Activated CD4-positive, alpha-beta T cell treated with anti-CD3 and anti-CD28 coated beads for 24 hours (primary cell): ENCODE data around the gene IL22.

Experiments
- DNase-seq, 2 donors: peaks; one replicate each; pipeline ENCODE4 v3.0.0-alpha.2; 2020; ENCODE audit warnings: low read depth in 2 of 2

The IL22 gene

DNA sequence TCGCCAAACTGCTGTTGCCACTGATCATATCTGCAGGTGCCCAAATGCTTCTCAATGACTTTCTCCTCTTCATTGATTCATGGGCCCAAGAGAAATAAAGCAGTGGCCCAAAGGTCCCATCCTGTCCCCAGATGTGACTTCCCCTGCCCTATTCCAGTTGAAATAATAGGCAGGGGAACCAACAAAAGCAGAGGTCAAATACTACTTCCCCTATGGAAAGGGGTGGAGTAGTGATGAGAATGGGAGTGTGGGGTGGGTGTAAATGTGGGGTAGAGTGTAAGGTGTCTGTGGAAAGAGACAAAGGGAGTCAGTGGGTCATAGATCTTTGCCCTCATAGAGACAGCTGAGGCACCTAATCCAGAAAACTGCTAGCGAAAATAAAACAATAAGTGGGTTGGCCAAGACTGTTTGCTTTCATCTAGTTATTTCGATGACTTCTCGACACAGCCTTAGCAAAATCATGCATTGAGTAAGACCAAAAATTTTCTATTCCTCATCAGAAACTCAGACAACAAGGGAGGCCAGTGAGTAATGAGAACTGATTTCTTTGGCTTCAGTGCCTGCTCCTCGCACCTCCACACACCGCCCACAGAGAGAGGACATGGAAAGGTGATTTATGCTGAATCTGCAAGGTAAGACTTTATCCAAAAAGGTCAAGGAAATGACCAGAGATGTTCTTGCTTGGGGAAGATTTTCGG, 10.9 kb upstream of the IL22 start:
- no peak for DNase-seq

DNA sequence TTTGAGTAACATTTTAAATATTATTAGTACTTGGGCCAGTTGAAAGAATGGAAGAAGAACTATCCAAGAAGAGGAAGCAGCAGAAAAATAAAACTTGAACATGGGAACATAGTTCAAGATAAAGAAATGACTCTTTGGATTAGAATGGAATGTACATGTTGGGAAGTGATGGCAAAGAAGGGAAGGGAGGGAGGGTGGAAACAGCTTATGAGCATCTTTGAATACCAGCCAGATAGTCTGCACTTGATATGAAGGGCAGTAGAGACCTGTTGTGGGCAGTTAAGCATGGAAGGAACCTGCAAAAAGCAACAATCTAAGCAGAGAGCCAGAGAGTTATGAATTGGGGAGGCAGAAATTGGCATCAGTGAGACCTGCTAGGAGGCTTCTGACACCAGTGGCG, 10.0 kb upstream of the IL22 start:
- DNase-seq = no peak

DNA sequence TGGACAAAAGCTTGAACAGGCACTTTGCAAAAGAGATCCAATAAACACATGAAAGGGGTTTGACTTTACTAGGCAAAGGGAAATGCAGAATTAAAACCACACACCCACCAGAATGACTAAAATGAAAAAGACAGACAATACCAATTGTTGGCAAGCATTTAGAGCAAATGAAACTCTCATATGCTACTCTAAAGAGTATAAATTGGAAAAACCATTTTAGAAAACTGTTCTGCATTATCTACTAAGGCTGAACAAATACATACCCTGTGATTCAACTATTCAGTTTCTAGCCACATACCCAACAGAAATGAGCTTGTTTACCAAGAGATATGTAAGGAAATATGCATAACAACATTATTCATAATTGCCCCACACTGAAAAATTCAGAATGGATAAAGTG, 8.5 kb upstream of the IL22 start:
- no peak for DNase-seq

DNA sequence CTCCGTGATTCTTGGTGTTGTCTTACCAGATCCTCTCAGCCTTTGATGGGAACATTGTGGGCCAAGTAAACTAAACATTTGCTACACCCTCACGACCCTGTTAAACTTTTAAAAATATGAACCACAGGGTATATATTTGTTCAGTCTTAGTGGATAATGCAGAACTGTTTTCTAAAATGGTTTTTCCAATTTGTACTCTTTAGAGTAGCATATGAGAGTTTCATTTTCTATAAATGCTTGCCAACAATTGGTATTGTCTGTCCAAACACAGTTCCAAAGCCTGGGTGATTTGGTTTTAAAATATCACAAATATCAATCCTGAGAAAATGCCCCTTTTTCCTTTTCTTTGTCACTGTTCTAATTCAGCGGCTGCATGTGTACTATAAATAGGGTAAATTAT, 6.7 kb upstream of the IL22 start:
- no peak for DNase-seq

DNA sequence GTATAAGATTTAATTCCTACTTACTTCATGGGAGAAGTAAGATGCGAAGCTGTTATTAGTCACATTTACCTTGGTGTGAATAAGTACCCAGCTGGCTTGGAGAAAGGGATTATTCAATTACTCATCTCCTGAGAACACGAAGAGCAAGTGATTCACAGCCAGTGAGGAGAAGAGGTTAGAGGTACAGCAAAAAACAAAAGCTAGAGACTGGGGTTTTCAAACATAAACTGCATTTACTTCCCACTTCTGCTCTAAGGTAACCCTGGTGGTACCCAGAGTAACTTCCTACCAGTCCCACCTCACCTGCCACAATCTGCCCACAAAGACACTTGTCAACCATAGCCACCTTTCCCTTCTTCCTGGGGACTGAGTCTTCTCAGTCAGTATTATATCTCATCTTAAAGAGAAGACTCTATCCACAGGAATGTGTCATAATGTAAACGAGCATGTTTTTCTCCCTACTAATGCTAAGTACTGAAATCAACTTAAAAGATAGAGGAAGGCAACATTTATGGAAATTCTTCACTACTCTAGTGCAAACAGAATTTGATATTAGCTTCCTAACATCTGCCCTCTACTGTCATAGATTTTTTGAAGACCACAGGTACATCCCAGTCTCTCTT, 6.0 kb upstream of the IL22 start:
- no peak for DNase-seq

DNA sequence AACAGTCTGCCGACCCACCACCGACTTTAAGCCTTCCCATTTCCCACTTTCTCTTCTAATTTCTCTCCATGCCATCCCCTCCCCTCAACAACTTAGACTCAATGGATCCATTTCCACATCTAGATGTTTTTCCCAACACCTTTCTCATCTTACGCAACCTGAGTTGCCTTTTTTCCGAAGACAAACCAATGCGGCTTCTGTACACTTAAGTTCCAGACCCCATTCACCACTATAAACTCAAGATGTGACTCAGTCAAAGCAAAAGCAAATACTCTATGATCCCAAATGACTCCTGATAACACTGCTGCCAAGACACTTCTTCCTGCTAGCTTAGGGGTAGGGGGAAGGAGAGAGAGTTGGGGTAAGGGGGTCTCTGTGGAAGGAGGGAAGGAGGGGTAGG, 1.3 kb downstream of the IL22 start:
- no peak for DNase-seq

DNA sequence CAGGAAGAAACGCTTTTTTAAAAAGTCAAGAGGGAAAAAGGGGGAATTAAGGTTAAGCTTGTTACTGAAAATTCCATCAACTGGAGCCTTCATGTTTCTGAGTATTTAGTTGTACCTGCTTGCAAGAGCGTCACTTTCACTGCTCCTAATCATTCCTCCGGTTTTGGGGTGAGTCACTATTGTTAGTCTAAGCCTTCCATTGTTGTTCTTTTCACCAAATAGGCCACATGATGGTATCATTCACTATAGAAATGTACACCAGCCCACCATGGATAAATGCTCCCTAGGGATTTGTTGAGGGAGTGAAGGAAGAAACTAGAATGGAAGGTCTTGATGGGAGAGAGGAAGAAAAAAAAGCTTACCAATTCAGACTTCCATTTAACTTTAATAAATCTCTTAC, 3.0 kb downstream of the IL22 start:
- DNase-seq = no peak

DNA sequence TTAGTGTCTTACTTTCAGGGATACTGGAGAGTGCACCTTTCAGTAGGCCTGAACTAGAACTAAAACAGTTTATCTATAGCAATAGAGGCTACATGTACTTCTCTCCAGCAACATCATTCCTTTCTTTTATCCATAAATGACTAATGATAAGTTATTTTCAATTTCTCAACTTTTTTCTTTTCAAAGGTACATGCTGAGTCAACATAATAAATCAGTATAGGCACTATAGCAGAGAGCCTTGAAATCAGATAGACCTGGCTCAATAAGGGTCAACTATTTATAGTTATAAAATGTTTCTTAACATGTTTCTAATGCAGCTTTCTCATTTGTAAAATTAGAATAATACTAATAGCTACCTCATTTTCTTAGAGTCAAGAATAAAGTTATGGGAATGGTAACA, 5.6 kb downstream of the IL22 start:
- no peak for DNase-seq

DNA sequence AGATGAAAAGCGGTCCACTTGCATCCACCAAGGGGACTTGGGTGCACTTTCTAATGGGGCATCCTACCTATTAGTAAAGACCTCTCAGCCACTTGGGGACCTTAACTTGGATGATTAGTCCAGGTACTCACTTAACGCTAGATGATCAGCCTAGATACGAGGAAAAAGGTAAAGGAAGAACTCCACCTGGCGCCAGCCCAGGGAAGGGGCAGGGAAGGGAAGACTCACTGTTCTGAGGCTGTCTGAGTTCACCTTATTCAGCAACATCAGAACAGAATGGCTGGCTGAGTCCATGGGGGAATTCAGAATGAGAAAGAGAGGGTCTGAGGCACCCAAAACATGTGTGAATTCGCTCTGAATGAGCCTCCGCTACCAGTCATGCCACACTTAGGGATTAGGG, 7.1 kb downstream of the IL22 start:
- DNase-seq = no peak

DNA sequence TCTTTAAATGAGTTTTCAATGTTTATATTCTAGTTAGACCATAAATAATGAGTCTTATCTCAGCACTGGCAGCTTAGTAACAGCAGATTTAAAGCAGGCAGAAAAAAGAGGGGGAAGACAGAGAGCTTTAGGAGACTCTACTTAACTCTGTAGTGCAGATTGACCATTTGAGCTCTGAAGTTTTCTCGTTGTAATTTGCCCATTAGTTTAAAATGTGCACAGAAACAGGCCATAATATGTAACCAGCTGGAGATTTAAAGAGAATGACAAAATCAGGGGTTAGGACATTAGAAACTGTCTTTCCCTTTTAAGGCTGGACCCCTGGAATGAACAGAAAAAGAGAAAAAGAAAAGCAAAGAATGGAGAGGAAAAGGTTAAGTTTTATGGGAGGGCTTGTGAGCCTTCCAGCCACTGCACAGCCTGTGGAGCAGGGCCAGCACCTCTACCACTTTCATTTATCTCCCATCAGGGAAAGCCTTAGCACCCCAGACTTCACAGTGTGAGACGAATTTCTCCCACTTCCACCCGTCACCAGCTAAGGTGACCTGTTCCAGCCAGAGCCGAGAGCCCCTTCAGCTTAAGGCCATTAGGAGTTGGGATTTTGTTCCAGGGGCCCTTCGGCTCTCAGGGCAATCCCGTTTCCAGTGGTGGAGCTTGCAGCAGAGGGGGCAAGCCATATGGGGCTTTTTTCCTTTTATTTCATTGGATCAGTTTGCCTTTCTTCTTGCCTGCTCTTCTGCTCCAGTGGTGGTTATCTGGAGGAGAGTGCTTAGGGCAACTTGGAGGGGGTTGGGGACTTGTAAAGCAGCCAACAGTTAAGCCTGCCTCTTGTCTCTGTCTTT, 8.0 kb downstream of the IL22 start:
- no peak for DNase-seq

DNA sequence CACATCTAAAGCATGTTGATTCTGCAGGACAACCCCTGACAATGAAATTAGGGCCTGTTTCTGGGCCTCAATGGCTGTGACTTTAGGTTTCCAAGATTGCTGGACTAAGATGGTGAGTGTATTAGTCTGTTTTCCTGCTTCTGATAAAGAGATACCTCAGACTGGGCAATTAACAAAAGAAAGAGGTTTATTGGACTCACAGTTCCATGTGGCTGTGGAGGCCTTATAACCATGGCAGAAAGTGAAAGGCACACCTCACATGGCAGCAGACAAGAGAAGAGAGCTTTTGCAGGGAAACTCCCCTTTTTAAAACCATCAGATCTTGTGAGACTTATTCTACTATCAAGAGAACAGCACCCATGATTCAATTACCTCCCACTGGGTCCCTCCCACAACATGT, 10.6 kb downstream of the IL22 start:
- DNase-seq = no peak

DNA sequence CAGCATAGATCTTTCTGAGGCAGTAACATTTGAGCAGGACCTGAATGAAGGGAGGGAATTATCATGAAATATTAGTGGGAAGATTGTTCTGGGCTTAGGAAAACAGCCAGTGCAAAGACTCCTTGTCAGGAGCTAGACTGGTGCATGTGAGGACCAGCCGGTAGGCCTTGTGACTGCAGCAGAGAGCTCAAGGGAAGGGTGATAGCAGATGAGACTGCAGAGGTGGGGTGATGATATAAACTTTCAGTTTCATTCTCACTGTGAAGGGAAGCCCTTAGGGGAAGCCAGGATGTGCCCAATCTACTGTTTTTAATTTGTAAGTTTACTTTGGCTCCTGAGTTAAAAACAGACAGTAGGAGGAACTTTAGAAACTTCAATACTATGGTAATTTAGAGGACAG, 12.4 kb downstream of the IL22 start:
- peak; percentile 22 to 42 for DNase-seq

DNA sequence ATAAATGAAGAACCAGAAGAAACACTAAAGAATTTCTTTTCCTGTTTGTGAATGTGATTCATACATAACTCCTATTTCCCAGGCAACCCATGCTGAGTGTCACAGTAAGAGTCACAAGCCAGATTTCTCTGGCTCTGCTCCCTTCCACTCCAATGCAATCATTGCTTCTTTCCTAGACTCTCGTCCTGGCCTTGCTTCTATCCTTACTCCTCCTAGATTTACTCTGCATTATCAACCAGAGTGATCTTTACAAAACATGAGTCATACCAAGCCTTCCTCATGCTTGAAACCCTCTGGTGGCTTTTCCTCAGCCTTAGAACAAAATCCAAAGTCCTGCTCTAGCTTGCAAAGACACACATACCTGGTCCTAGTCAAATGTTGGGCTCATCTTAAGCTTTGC, 13.3 kb downstream of the IL22 start:
- DNase-seq = no peak

DNA sequence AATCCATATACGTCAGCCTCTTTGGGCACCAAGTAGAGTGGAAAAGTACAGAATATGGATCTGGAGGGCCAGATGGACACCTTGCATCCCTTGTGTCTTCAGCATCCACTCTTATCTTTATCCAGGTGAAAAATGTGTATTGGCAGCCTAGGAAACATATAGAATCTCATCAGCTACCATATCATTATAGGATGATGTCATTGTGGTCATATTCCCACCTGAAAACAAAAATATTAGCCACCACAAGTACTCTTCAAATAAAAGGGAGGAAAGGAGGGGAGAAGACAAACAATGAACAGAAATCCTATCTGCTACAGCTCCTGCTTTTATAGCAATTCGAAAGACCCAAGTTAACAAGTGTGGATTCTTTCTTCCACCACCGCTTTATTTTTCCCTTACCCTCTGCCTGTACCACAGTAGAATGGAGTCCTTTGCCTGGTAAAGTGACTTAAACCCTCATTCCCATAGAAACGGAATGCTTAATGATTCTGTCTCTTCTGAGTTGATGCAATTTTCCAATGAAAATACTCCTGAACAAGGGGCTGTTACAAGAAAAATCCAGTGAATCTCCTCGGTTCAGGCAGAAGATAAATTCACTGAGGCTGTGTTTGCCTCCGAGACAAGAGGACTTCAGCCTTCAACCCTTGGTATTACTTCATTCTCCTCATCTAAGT, 14.0 kb downstream of the IL22 start:
- DNase-seq = no peak

DNA sequence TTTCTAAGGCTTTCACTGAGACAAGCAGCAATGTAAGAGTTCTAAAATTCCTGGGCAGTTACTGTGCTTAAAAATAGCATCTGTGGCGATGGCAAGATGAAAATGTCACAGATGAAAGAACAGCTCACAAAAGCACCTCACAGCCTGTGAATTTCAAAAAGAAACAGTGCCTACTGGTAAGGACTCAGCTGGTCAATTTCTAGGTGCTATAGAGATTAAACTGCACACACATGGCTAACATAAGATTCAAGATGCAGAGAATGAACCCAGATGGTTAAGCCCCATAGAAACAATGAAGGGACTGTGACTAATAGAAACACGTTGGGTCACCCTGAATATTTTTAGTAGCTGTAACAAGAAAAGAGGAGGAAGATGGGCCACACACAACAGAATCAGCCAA, 15.8 kb downstream of the IL22 start:
- no peak for DNase-seq

DNA sequence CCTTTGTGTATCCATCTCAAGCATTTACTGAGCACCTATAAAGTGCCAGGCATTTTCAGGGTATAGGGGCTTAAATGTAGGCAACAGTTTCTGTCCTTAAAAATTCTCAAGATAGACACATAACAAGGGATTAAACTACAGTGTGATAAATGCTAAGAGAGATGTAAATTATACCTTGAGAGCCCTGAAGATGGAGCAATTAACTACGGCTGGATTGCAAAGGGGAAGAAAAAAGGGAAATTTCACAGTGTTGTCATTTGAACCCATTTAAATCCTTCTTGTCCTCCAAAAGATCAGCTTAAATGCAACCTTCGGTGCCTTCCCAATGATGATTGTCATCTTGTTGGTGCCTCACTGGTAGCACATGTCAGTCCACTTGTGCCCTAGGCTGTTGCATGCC, 16.3 kb downstream of the IL22 start:
- DNase-seq = no peak

DNA sequence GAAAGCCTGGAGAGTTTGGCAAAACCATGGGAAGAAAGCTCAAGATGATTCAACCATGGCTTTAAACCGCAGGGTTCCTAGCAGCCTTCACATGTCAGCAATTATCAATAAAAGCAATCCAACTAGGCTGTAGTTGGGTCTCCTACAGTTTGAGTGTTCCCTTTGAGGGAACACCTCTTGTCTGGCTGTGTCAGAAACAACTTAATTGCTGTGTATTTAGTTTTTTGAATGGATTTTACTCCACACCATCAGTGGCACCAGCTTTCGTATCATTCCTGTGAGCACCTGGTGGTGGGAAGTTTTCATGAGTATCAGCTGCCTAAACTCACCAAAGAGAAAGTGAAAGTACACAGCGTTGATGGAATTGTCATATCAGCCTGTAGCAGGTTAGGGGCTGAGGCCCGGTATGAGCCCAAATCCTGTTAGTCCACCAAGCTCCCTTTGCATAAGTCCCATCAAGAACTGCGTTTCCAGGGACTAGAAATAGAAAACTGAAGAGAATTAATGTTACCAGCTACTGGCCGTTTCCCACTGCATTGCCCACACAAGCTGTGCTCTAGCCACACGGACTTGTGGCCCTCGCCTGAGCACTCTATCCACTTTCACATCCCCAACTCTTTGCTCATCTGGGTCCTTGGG, 16.9 kb downstream of the IL22 start:
- no peak for DNase-seq

DNA sequence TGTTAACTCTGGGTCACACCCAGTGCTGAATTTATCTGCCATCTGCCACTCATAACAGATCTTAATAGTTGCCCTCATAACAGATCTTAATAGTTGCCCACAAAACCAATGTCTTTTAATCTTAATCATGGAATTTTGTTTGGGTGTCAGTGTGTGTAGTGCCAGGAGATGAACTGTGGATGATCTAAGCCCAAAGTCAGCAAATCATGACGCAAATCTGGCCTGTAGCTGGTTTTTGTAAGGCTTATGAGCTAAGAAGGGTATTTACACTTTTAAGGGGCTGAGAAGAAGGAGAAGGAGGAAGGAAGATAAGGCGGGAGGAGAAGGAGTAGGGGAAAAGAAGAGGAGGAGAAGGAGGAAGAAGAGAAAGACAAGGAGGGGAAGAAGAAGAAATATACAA, 17.8 kb downstream of the IL22 start:
- no peak for DNase-seq

DNA sequence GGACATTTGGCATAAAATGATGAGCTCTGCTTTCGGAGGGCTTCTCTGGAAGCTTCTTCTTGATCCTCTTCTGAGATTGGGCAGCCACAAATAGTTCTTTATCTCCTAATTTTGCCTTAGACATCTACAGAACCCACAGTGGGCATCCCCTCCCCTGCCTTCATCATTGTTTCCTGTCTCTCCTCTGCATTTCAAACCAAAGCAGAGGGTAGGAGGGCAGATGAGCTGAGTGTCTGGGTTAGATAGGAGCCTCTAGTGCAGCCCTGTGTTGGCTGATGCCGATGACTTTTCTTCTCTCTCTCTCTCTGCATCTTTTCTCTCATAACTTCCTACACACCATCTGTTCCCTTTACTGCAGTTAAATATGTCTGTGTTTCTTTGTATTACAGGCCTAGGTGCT, 19.3 kb downstream of the IL22 start:
- no peak for DNase-seq

DNA sequence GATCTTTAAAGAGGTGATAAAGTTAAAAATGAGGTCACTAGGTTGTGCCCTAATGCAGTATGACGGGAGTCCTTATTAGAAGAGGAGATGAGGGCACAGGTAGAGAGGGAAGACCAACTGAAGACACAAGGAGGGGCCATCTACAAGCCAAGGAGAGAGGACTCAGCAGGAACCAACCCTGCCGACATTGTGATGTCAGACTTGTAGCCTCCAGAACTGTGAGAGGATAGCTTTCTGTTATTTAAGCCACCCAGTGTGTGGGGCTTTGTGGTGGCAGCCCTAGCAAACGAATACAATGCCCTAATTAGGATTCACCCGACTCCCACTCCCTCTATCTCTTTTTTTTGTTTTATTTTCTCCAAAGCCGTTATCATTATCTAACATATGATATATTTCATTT, 19.9 kb downstream of the IL22 start:
- DNase-seq = no peak

DNA sequence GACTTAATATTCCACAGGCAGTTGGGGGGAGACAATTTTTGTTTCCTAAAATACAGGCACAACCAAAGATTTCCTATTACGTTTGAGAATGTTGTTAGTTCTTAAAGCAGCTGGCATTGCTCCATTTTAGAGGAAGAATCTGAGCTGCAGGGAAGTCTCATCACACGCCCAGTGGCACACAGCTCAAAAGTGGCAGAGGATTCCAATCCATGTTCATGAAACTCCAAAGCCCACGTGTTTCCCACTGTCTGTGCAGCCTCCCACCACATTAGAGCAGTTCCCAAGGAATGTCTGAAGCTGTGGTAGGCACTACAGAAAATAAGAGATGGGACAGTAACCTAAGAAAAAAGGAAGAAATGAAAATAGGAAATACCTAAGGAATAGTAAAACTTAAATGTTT, 21.7 kb downstream of the IL22 start:
- DNase-seq = no peak

DNA sequence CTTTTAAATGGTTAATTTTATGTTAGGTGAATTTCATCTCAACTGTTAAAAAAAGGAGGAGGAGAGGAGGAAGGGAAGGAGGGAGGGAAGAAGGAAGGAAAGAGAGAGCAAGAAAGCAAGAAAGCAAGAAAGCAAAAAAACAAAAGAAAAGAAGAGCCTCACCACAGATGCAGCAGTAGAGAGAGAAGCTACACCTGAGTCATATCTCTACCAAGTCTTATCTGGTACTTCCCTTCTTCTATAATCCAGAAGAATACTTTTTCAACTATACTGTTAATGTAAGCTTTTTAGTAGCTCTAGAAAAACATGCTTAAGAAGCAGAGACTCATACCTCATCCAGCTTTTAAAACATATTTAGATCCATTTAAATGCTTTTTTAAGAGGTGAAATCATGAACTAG, 22.2 kb downstream of the IL22 start:
- no peak for DNase-seq
